CD14-positive monocyte (primary cell): ENCODE data around the gene XPNPEP3. TPM values are rescaled to one million over a fixed set of nuclear protein-coding genes. Genes with fewer than 3 reads are reported as not detected.

Source experiments
- DNase-seq, 3 donors: peaks; one replicate each; pipeline ENCODE4 v3.0.0-alpha.2; 2011 to 2022
- H2AFZ ChIP-seq: 2 replicates; pipeline ENCODE4 v1.6.0; 2012; ENCODE audit warnings: mild to moderate bottlenecking, low read depth, low read length, inconsistent platforms; ENCODE audit not compliant: insufficient read depth, poor library complexity, severe bottlenecking
- H3K27ac ChIP-seq, 2 donors: 1 replicate in 1 of 2; 2 replicates in 1 of 2; pipeline ENCODE4 v1.5.1; 2012 to 2013; ENCODE audit warnings: low read length in 2 of 2, control low read depth in 1 of 2, inconsistent platforms in 1 of 2, low read depth in 1 of 2, mild to moderate bottlenecking in 1 of 2
- H3K27me3 ChIP-seq, 2 donors: one replicate each; pipeline versions ENCODE4 v1.6.0 to v1.6.1; 2011 to 2013; ENCODE audit warnings: low read length in 2 of 2; ENCODE audit not compliant: control insufficient read depth in 2 of 2, insufficient read depth in 2 of 2
- H3K36me3 ChIP-seq, 2 donors: replicated peaks in 1 of 2; 1 replicate in 1 of 2; 2 replicates in 1 of 2; pipeline versions ENCODE4 v1.5.1 to v1.6.1; 2012 to 2013; ENCODE audit warnings: low read length in 2 of 2, control low read depth in 1 of 2, inconsistent platforms in 1 of 2, mild to moderate bottlenecking in 1 of 2; ENCODE audit not compliant: insufficient read depth in 2 of 2, control insufficient read depth in 1 of 2
- H3K4me1 ChIP-seq, 2 donors: 1 replicate in 1 of 2; 2 replicates in 1 of 2; pipeline versions ENCODE4 v1.5.1 to v1.6.1; 2012 to 2013; ENCODE audit warnings: low read length in 2 of 2, control low read depth in 1 of 2, inconsistent platforms in 1 of 2, mild to moderate bottlenecking in 1 of 2, moderate library complexity in 1 of 2; ENCODE audit not compliant: insufficient read depth in 2 of 2, control insufficient read depth in 1 of 2
- H3K4me2 ChIP-seq: replicated peaks from 2 replicates; pipeline ENCODE3; 2012; ENCODE audit warnings: low read length, moderate library complexity, mild to moderate bottlenecking; ENCODE audit not compliant: poor library complexity, severe bottlenecking; ENCODE audit errors: extremely low read depth
- H3K4me3 ChIP-seq, 3 experiments: fragments of 200-600 bp in 1 of 3; sonication (generic) in 1 of 3; replicated peaks in 1 of 3; 1 replicate in 2 of 3; 2 replicates in 1 of 3; pipeline ENCODE4 v1.5.1; 2011 to 2013; ENCODE audit warnings: low read length in 3 of 3, mild to moderate bottlenecking in 3 of 3, control low read depth in 2 of 3, low read depth in 2 of 3, inconsistent platforms in 1 of 3, moderate library complexity in 1 of 3
- H3K79me2 ChIP-seq: 2 replicates; pipeline ENCODE4 v1.6.0; 2012; ENCODE audit warnings: mild to moderate bottlenecking, control low read depth, inconsistent platforms, low read length, moderate library complexity; ENCODE audit not compliant: insufficient read depth
- H3K9ac ChIP-seq: 2 replicates; pipeline ENCODE4 v1.6.0; 2017; ENCODE audit warnings: low read length, mild to moderate bottlenecking; ENCODE audit not compliant: insufficient read depth, poor library complexity, severe bottlenecking
- H3K9me3 ChIP-seq, 2 donors: replicated peaks in 1 of 2; 1 replicate in 1 of 2; 2 replicates in 1 of 2; pipeline versions ENCODE4 v1.5.1 to v1.6.1; 2012 to 2013; ENCODE audit warnings: low read length in 2 of 2, control low read depth in 1 of 2; ENCODE audit not compliant: control insufficient read depth in 1 of 2, insufficient read depth in 1 of 2
- H4K20me1 ChIP-seq: 2 replicates; pipeline ENCODE4 v1.6.0; 2012; ENCODE audit warnings: mild to moderate bottlenecking, low read length, control low read depth, moderate library complexity; ENCODE audit not compliant: insufficient read depth
- H3K27ac Mint-ChIP-seq, 7 donors: one replicate each; pipeline ENCODE4 v1.8.0; 2020; ENCODE audit warnings: mild to moderate bottlenecking in 7 of 7, mixed read lengths in 7 of 7, moderate library complexity in 6 of 7, inconsistent platforms in 2 of 7
- H3K27me3 Mint-ChIP-seq, 3 donors: one replicate each; pipeline ENCODE4 v1.8.0; 2021 to 2022; ENCODE audit warnings: low read depth in 3 of 3, mild to moderate bottlenecking in 3 of 3, mixed read lengths in 3 of 3, moderate library complexity in 3 of 3, inconsistent platforms in 1 of 3
- H3K36me3 Mint-ChIP-seq, 2 donors: one replicate each; pipeline ENCODE4 v1.8.0; 2020; ENCODE audit warnings: mixed read lengths in 2 of 2, inconsistent platforms in 1 of 2, mild to moderate bottlenecking in 1 of 2
- H3K4me1 Mint-ChIP-seq: one replicate; pipeline ENCODE4 v1.8.0; 2020; ENCODE audit warnings: mild to moderate bottlenecking, mixed read lengths
- H3K4me3 Mint-ChIP-seq, 2 donors: one replicate each; pipeline ENCODE4 v1.8.0; 2020; ENCODE audit warnings: mild to moderate bottlenecking in 2 of 2, mixed read lengths in 2 of 2, moderate library complexity in 1 of 2
- H3K9me3 Mint-ChIP-seq, 7 donors: one replicate each; pipeline ENCODE4 v1.8.0; 2020 to 2022; ENCODE audit warnings: mixed read lengths in 7 of 7, mild to moderate bottlenecking in 6 of 7, moderate library complexity in 6 of 7, inconsistent platforms in 2 of 7
- CTCF ChIP-seq: fragments of 200-600 bp; IDR thresholded peaks from one replicate; pipeline ENCODE4 v1.8.0; 2022; ENCODE audit warnings: antibody characterized with exemption, mild to moderate bottlenecking
- WGBS: methylation state at CpG from one replicate; pipeline ENCODE4 v1.1.5; 2013; ENCODE audit warnings: missing lambda C conversion rate; ENCODE audit not compliant: insufficient coverage; 5-methylcytosine and 5-hydroxymethylcytosine counted together
- intact Hi-C, 2 donors: fragments of 100-400 bp; cut with micrococcal nuclease; formaldehyde crosslinking; loops; one replicate each; pipeline versions ENCODE4 v1.15.0 to v1.15.1; 2023
- polyA plus RNA-seq, 3 donors: library from polyadenylated mRNA; depleted of rRNA in 1 of 3; unstranded in 2 of 3; stranded (reverse) in 1 of 3; fragments of 300-500 nt in 2 of 3; fragments of >200 nt in 1 of 3; fragmentation: Illumina TruSeq in 2 of 3; gene quantifications; 1 replicate in 2 of 3; 2 replicates in 1 of 3; pipeline ENCODE4 v1.2.3, GENCODE V29; 2012 to 2021

XPNPEP3 gene
- polyA plus RNA-seq, 3 donors = 3.6 to 9.4 (median 7.3) TPM

GRCh38 chr22:40878922-40879321 is 22.0 kb downstream of the XPNPEP3 start:
- Mint-ChIP-seq H3K27ac (no peak overlapping the region), H3K4me1 (no peaks in the 10 kb centered on the region), H3K36me3 (peaks cover 17 to 20% of the 10 kb centered on the region in 2 donors), H3K27me3 (no peaks in the 10 kb centered on the region), H3K9me3 (no peaks in the 10 kb centered on the region), H3K4me3 (no peak overlapping the region)
- Histone ChIP-seq H2AFZ (no peak overlapping the region), H4K20me1 (no peaks in the 10 kb centered on the region), H3K79me2 (no peaks in the 10 kb centered on the region), H3K4me3 (no peak overlapping the region), H3K36me3 (peaks cover 11 to 23% of the 10 kb centered on the region in 2 donors), H3K9ac (no peak overlapping the region), H3K4me2 (no peak overlapping the region), H3K27me3 (no peaks in the 10 kb centered on the region), H3K9me3 (no peaks in the 10 kb centered on the region), H3K4me1 (no peaks in the 10 kb centered on the region), H3K27ac (no peak overlapping the region)
- TF ChIP-seq CTCF = no peak
- intact Hi-C loops = no loop called here
- WGBS = no CpG with 5 or more reads among the region's 2 CpGs
- no peak for DNase-seq

- H3K9me3 Mint-ChIP-seq = no peaks in the 10 kb centered on the region
- H3K36me3 Mint-ChIP-seq = peaks cover 28 to 44% of the 10 kb centered on the region in 2 donors
- H3K27ac Mint-ChIP-seq = peak overlapping the region in 1 of 7 donors; percentile 55
- no peak for DNase-seq
- no peaks in the 10 kb centered on the region for H4K20me1 ChIP-seq
- H3K4me3 ChIP-seq = no peak overlapping the region
- no peak for TF ChIP-seq CTCF
- peaks cover 0 to 2% (median 0%) of the 10 kb centered on the region in 3 donors for H3K27me3 Mint-ChIP-seq
- H3K4me2 ChIP-seq = no peak overlapping the region
- no peaks in the 10 kb centered on the region for H3K4me1 Mint-ChIP-seq
- no peaks in the 10 kb centered on the region for H3K4me1 ChIP-seq
- intact Hi-C loops = no loop called here
- peaks cover 4 to 35% of the 10 kb centered on the region in 2 donors for H3K36me3 ChIP-seq
- no peak overlapping the region for H2AFZ ChIP-seq
- no peaks in the 10 kb centered on the region for H3K27me3 ChIP-seq
- no peak overlapping the region for H3K4me3 Mint-ChIP-seq
- H3K79me2 ChIP-seq = no peaks in the 10 kb centered on the region
- no peaks in the 10 kb centered on the region for H3K9me3 ChIP-seq
- no peak overlapping the region for H3K27ac ChIP-seq
- H3K9ac ChIP-seq = no peak overlapping the region
Measured at GRCh38 chr22:40889116-40889515, 32.2 kb downstream of the XPNPEP3 start.
